IMR-90 (cell line): ENCODE results near the gene UNC13B.

Experiments
- CTCF ChIP-seq: conservative IDR thresholded peaks from 2 replicates; pipeline ENCODE4 v1.5.1; 2012; ENCODE audit warnings: mild to moderate bottlenecking, low read depth, low read length, improper control_type of control experiment
- FOS ChIP-seq: fragments of 150-350 bp; IDR thresholded peaks from 2 replicates; pipeline ENCODE4 v1.6.1; 2016; ENCODE audit warnings: low read depth, low read length
- POLR2A ChIP-seq: IDR thresholded peaks from 2 replicates; pipeline ENCODE4 v1.6.1; 2012; ENCODE audit warnings: mild to moderate bottlenecking, low read depth, low read length
- RAD21 ChIP-seq: IDR thresholded peaks from 2 replicates; pipeline ENCODE4 v1.6.1; 2012; ENCODE audit warnings: low read length, improper control_type of control experiment
- RCOR1 ChIP-seq: IDR thresholded peaks from 2 replicates; pipeline ENCODE4 v1.6.1; 2012; ENCODE audit warnings: mild to moderate bottlenecking, low read length, improper control_type of control experiment; ENCODE audit not compliant: insufficient replicate concordance
- SMC3 ChIP-seq: fragments of 150-350 bp; IDR thresholded peaks from 2 replicates; pipeline ENCODE4 v1.6.1; 2016; ENCODE audit warnings: low read depth, mild to moderate bottlenecking, antibody characterized with exemption, low read length, moderate library complexity

GRCh38 chr9:35335164-35335563 lies 173.4 kb downstream of the UNC13B start:
- no peak for TF ChIP-seq CTCF
- TF ChIP-seq POLR2A = no peak
- TF ChIP-seq SMC3 = no peak
- TF ChIP-seq RAD21 = no peak
- no peak for TF ChIP-seq FOS
- TF ChIP-seq RCOR1 = no peak
